Fibroblast of villous mesenchyme (primary cell): Measurements from ENCODE around the gene BCAS4. TPM values are rescaled to one million over a fixed set of nuclear protein-coding genes. Genes with fewer than 3 reads are reported as not detected.
A peak's percentile ranks its signal among the peaks of the same experiment; 100 is the strongest.

ENCODE experiments used
- DNase-seq: peaks from one replicate; pipeline ENCODE4 v3.0.0-alpha.2; 2010; ENCODE audit warnings: low read depth
- H3K4me3 ChIP-seq: 2 replicates; pipeline ENCODE4 v1.5.1; 2011; ENCODE audit warnings: low read depth, mild to moderate bottlenecking, low read length
- CTCF ChIP-seq: IDR thresholded peaks from 2 replicates; pipeline ENCODE4 v1.5.1; 2012; ENCODE audit warnings: low read depth, mild to moderate bottlenecking, low read length; ENCODE audit not compliant: insufficient read depth
- total RNA-seq: library from RNA; depleted of rRNA; stranded (reverse); fragments of >200 nt; gene quantifications from 2 replicates; pipeline ENCODE4 v1.2.3, GENCODE V29; 2012

BCAS4 gene
- total RNA-seq, 1 donor, result 7.3 TPM

DNA sequence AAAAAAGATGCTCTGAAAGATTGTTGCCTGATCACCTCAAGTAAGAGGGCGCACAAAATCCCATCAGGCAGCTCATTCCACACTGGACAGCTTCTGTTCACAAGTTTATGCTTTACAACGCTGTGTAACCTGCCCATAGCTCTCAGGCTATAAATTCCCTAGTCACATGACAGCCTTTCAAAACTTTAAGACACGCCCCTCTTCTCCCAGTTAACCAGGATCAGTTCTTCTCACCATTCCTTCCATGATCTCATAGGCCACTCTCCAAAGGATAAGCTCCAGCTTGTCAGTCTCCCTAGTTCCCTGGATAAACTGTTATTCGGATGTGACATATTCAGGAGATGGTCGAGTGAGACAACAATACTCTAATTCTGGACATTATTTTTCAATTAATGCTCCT, 121.4 kb downstream of the BCAS4 start:
- peak; percentile 80 for DNase-seq
- TF ChIP-seq CTCF, result no peak
- H3K4me3 ChIP-seq, result no peak overlapping the region

DNA sequence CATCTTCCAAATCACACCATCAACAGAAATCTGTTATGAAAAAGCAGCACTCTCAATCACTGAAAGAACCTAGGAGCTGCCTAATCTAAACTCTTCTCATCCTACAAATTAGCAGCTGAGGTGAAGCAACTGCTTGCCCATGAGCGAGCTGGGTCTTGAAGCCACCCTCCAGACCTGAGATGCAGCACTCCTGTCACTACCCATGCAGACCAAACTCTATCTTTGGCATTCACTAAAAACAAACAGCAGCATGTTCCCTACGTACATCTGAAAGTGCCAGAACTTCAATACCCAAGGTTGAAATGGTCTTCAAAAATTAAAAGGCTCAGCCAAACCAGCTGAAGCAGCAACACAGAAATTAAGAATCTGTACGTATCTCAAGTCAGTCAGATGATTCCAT, 122.1 kb downstream of the BCAS4 start:
- no peak for DNase-seq
- TF ChIP-seq CTCF, result no peak
- no peak overlapping the region for H3K4me3 ChIP-seq

DNA sequence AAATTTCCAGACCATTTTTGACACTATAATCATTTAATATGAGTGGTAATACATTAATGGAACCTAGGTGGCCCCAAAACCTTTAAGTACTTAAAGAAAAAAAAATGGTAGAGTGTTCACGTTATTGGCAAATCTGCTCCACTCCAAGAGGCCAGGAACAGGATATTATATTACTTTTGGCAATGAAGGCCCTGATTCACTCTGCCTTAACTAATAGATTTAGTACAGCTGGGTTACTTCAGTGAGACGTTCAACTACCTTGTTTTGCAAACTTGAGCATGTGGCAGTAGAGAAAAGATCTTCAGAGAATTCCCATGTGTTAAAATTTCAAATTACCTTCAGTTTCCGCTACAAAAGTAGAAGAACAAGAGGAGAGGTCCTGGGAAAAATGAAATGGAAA, 123.5 kb downstream of the BCAS4 start:
- DNase-seq, result peak; percentile 54
- H3K4me3 ChIP-seq, result no peak overlapping the region
- no peak for TF ChIP-seq CTCF

GRCh38 chr20:50919567-50919966, 124.7 kb downstream of the BCAS4 start:
- no peak overlapping the region for H3K4me3 ChIP-seq
- peak; percentile 78 for DNase-seq
- TF ChIP-seq CTCF, result no peak

DNA sequence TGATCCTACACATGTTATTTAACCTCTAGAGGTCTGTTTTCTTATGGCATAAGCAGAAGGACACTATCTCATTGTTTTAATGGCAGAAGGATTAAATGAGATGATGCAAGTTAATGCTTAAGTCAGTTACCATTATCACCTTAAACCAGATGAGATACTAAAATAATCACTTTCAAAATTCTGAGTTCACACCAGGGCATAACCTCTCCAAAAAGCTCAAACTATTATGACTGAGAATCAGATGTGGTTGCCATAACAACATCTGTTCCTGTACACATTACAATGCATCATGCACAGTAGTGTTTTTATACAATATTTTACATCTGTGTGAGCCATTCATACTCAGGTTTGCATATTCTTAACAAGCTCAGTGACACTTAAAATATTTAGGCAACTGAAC, 126.1 kb downstream of the BCAS4 start:
- TF ChIP-seq CTCF, result no peak
- H3K4me3 ChIP-seq, result no peak overlapping the region
- DNase-seq, result peak; percentile 47

DNA sequence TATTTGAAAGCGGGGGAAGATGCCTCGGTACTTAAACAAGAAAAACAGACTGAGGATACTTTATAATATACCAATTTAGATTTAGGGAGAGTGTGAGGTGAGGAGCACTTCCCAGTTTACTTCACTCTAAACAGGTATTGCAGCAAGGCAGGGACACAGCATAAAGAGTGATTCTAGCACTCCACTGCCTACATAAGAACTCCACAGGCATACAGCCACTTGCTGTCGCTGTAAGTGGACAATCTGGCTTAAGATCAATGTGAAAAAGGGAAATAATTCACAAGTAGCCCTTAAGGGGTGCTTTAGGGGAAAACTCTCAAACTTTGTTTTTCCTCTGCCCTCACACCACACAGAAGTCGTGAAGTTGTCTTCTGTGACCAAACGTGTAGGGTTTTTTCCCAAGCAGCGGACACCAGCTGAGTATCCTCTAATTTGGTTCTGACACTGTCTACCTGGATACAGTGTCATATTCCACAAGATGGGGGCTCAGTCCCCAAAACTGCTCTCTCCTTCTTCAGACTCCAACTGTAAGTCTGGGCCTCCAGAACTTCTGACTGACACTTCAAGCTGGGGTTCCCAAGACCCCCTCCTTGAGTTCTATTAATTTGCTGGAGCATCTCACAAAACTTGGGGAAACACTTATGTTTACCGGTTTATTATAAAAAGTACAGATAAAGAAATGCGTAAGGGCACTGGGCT, 127.1 kb downstream of the BCAS4 start:
- TF ChIP-seq CTCF, result no peak
- no peak for DNase-seq
- no peak overlapping the region for H3K4me3 ChIP-seq
